PC-9 (cell line): ENCODE data around the gene FBXL13. TPM values are rescaled to one million over a fixed set of nuclear protein-coding genes. Genes with fewer than 3 reads are reported as not detected.

Experiments
- BruUV-seq: library from RNA; stranded (reverse); fragments of 400-500 nt; replicated peaks from 2 replicates; lab custom pipeline; 2021; lab: Mats Ljungman, UMichigan
- CTCF ChIA-PET: fragments of 300-600 bp; sonication (Branson Sonifier 250); formaldehyde crosslinking; loops from one replicate; lab custom pipeline; 2022; ENCODE audit warnings: antibody characterized with exemption; lab: Charles Lee
- POLR2A ChIA-PET: fragments of 300-600 bp; sonication (Branson Sonifier 250); formaldehyde crosslinking; loops from one replicate; lab custom pipeline; 2022; ENCODE audit warnings: antibody characterized with exemption; ENCODE audit not compliant: unreplicated experiment; lab: Charles Lee
- DNase-seq, 2 experiments: peaks; one replicate each; pipeline versions ENCODE4 v3.0.0 to v3.0.0-alpha.2; 2015 to 2022; ENCODE audit warnings: mixed read lengths in 1 of 2
- H2AFZ ChIP-seq: fragments of 200-600 bp; sonication (generic); 2 replicates; pipeline ENCODE4 v1.8.1; 2017; ENCODE audit warnings: antibody characterized with exemption
- H3F3A ChIP-seq: fragments of 200-600 bp; sonication (generic); 2 replicates; pipeline ENCODE4 v1.8.1; 2017; ENCODE audit warnings: antibody characterized with exemption, mild to moderate bottlenecking, low read depth; ENCODE audit not compliant: insufficient read depth
- H3K27ac ChIP-seq: fragments of 200-600 bp; sonication (generic); 2 replicates; pipeline ENCODE4 v1.6.1; 2016; ENCODE audit warnings: mixed run types
- H3K27me3 ChIP-seq: fragments of 200-600 bp; sonication (generic); 2 replicates; pipeline ENCODE4 v1.6.1; 2016; ENCODE audit warnings: low read depth, mixed run types; ENCODE audit not compliant: insufficient read depth
- H3K36me3 ChIP-seq: fragments of 200-600 bp; sonication (generic); 2 replicates; pipeline ENCODE4 v1.6.1; 2016; ENCODE audit warnings: low read depth, mixed run types
- H3K4me1 ChIP-seq: fragments of 200-600 bp; sonication (generic); replicated peaks from 2 replicates; pipeline ENCODE4 v1.6.1; 2016; ENCODE audit warnings: mixed run types; ENCODE audit not compliant: insufficient read depth
- H3K4me2 ChIP-seq: fragments of 200-600 bp; sonication (generic); 2 replicates; pipeline ENCODE4 v1.6.1; 2017; ENCODE audit warnings: mixed run types
- H3K4me3 ChIP-seq: fragments of 200-600 bp; sonication (generic); 2 replicates; pipeline ENCODE4 v1.6.1; 2016; ENCODE audit warnings: mixed run types
- H3K79me2 ChIP-seq: fragments of 200-600 bp; sonication (generic); 2 replicates; pipeline ENCODE4 v1.6.1; 2017; ENCODE audit warnings: low read depth, mixed run types
- H3K9me2 ChIP-seq: fragments of 200-600 bp; sonication (generic); 2 replicates; pipeline ENCODE4 v1.8.1; 2017; ENCODE audit warnings: mild to moderate bottlenecking; ENCODE audit not compliant: insufficient read depth
- H3K9me3 ChIP-seq: fragments of 200-600 bp; sonication (generic); 2 replicates; pipeline ENCODE4 v1.8.1; 2016; ENCODE audit warnings: low read depth; ENCODE audit not compliant: insufficient read depth
- H4K20me1 ChIP-seq: fragments of 200-600 bp; sonication (generic); 2 replicates; pipeline ENCODE4 v1.8.1; 2017; ENCODE audit not compliant: insufficient read depth
- CTCF ChIP-seq: fragments of 200-600 bp; sonication (generic); conservative IDR thresholded peaks from 2 replicates; pipeline ENCODE4 v1.6.1; 2017; ENCODE audit warnings: mixed run types, antibody characterized with exemption, mild to moderate bottlenecking, moderate library complexity
- EZH2 ChIP-seq: fragments of 200-600 bp; sonication (generic); IDR thresholded peaks from 2 replicates; pipeline ENCODE4 v1.8.0; 2017; ENCODE audit warnings: antibody characterized with exemption, low read depth
- intact Hi-C: fragments of 100-400 bp; cut with micrococcal nuclease; formaldehyde crosslinking; loops from one replicate; pipeline ENCODE4 v1.10.0; 2022; ENCODE audit not compliant: unreplicated experiment
- total RNA-seq: library from RNA; stranded (reverse); gene quantifications from 2 replicates; pipeline ENCODE4 v1.2.3, GENCODE V29; 2021

Gene FBXL13
- total RNA-seq, 1 experiment from 2014 or later, result 19.4 TPM

DNA sequence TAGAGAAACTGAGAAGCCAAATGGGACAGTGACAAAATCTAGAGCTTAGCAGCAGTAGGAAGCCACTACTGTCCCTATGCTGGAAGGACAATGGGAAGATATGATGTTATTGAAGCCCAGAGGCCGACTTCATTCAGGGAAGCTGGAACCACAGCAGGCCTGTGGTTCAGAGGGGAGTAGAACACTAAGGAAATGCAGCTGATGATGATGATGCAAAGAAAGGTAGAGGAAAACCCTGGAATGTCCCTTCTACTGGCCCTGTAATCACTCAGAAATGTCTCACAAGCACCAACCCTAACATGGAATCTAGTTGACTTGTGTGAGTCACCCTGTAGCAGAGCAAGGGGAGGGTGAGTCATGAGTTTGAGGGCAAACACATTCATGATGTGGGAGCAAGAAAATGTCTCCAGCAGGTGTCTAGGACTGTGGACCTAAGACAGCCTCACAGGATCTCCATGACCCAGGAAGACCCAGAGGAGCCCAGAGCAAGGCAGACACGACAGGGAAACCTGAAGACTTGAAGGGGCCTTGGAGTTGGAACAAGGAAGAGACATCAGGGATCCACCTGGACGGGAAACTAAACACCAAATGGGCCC is 198.8 kb downstream of the FBXL13 start:
- Histone ChIP-seq H3K9me3 (peaks cover 3% of the 10 kb centered on the region; the same call in 1 of the 2 replicates), H3K4me3 (no peak overlapping the region), H2AFZ (no peak overlapping the region), H3K4me1 (peaks cover 48% of the 10 kb centered on the region), H3K79me2 (no peaks in the 10 kb centered on the region), H3K4me2 (peak overlapping the region; percentile 52), H3K27me3 (no peaks in the 10 kb centered on the region), H3F3A (peaks cover 27% of the 10 kb centered on the region), H3K27ac (peak overlapping the region; percentile 90), H4K20me1 (no peaks in the 10 kb centered on the region), H3K36me3 (no peaks in the 10 kb centered on the region), H3K9me2 (no peaks in the 10 kb centered on the region)
- BruUV-seq, result no TSS peak
- intact Hi-C loops, result loop anchor here (1.0 to 5.0 kb wide), 4 partner anchors 39 to 197 kb away; partner anchors contain the start of gene FBXL13
- no peak for TF ChIP-seq EZH2
- TF ChIP-seq CTCF, result no peak
- DNase-seq, result peak; percentile 82 to 98
- ChIA-PET POLR2A (interaction anchor here (0.5 kb wide), 1 partner anchor 32 kb away, joined by 3 read pairs; no protein-coding TSS in a partner anchor), CTCF (no interaction called here)

DNA sequence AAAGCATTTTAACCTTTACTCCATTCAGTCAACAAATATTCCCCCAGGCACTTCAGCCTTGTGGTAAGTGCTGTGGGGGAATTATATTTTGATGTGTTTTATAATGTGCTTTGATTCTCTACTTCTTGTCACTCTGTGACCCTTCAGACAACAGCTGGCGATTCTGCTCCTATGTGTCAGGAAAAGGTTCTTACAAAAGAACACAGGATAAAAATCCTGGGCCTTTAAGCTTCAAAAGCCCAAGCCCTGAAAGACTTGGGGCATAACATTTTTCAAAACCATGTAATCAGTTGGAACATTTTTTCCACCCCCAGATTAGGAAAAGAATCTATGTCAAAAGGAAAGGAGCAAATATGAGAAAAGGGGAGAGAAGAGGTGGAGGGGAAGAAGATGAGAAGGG is 199.6 kb downstream of the FBXL13 start:
- H2AFZ ChIP-seq, result no peak overlapping the region
- ChIA-PET POLR2A (interaction anchor here (0.6 kb wide), 1 partner anchor 16 kb away, joined by 6 read pairs; no protein-coding TSS in a partner anchor), CTCF (no interaction called here)
- no peaks in the 10 kb centered on the region for H3K27me3 ChIP-seq
- H3K9me3 ChIP-seq, result peaks cover 3% of the 10 kb centered on the region; the same call in 1 of the 2 replicates
- peak overlapping the region; percentile 90 for H3K27ac ChIP-seq
- peaks cover 43% of the 10 kb centered on the region for H3K4me1 ChIP-seq
- H3F3A ChIP-seq, result peaks cover 21% of the 10 kb centered on the region
- no TSS peak for BruUV-seq
- intact Hi-C loops, result loop anchor here (1.0 to 5.0 kb wide), 4 partner anchors 39 to 197 kb away; partner anchors contain the start of gene FBXL13
- H3K79me2 ChIP-seq, result no peaks in the 10 kb centered on the region
- H4K20me1 ChIP-seq, result no peaks in the 10 kb centered on the region
- no peaks in the 10 kb centered on the region for H3K9me2 ChIP-seq
- DNase-seq, result no peak
- H3K4me2 ChIP-seq, result peak overlapping the region; percentile 52
- TF ChIP-seq CTCF, result no peak
- TF ChIP-seq EZH2, result no peak
- H3K4me3 ChIP-seq, result no peak overlapping the region
- H3K36me3 ChIP-seq, result no peaks in the 10 kb centered on the region

DNA sequence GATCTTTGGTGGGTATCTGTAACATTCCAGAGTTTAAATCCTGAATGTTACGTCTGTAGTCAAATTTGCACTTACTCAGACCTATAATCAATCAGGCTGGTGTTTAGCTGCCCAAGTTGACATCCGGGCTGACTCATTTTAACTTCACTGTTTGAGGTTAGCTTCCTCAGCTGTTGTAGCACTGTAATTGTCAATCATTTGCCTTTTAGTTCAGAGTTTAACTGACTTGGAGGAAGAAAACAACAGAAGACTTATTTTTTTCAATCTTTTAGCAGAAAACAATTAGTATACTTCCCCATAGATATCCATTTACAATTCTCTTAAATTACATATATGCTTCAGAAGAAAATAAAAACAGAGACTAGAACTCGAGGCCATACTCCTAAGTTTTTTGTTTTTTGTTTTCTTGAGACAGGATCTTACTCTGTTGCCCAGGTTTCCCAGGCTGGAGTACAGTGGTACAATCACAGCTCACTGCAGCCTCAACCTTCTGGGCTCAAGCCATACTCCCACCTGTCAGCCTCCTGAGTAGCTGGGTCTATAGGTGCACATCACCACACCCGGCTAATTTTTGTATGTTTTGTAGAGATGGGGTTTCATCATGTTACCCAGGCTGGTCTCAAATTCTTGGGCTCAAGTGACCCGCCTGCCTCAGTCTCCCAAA is 200.3 kb downstream of the FBXL13 start:
- peaks cover 21% of the 10 kb centered on the region for H3F3A ChIP-seq
- no TSS peak for BruUV-seq
- H3K9me3 ChIP-seq, result peaks cover 3% of the 10 kb centered on the region; the same call in 1 of the 2 replicates
- peak overlapping the region; percentile 90 for H3K27ac ChIP-seq
- peak overlapping the region; percentile 52 for H3K4me2 ChIP-seq
- no peaks in the 10 kb centered on the region for H3K27me3 ChIP-seq
- no peaks in the 10 kb centered on the region for H3K36me3 ChIP-seq
- no peak overlapping the region for H3K4me3 ChIP-seq
- peaks cover 43% of the 10 kb centered on the region for H3K4me1 ChIP-seq
- CTCF ChIA-PET, result interaction anchor here (0.6 kb wide), 1 partner anchor 572 kb away, joined by 5 read pairs; no protein-coding TSS in a partner anchor
- intact Hi-C loops, result loop anchor here (2.0 kb wide), 1 partner anchor 117 kb away; no protein-coding TSS in a partner anchor
- POLR2A ChIA-PET, result interaction anchor here (0.5 to 0.6 kb wide), 3 partner anchors 16 to 200 kb away, joined by 3 to 38 read pairs (median 6); partner anchors contain the start of genes ARMC10 and FBXL13
- H4K20me1 ChIP-seq, result no peaks in the 10 kb centered on the region
- no peaks in the 10 kb centered on the region for H3K9me2 ChIP-seq
- no peak overlapping the region for H2AFZ ChIP-seq
- no peak for TF ChIP-seq EZH2
- TF ChIP-seq CTCF, result no peak
- peak; percentile 29 to 89 for DNase-seq
- no peaks in the 10 kb centered on the region for H3K79me2 ChIP-seq
